Measurements from ENCODE around the gene B3GNT5.

GRCh38 chr3:183275418-183275817 lies 22.4 kb downstream of the B3GNT5 start:
- TF ChIP-seq POLR2AphosphoS5 (IDR thresholded peaks at IDR 0.05; ENCODE audit: insufficient read depth, low read depth, low read length) (no peak), CTCF (IDR thresholded peaks at IDR 0.05; ENCODE audit: extremely low read depth in 1 of 2, insufficient read depth in 1 of 2, low read depth in 1 of 2, low read length in 2 of 2) (no peak), POLR2A (IDR thresholded peaks at IDR 0.05; ENCODE audit: low read depth, low read length) (no peak), EZH2 (IDR thresholded peaks at IDR 0.05; ENCODE audit: borderline replicate concordance, low read depth, low read length, severe bottlenecking) (no peak), MAX (IDR thresholded peaks at IDR 0.05; ENCODE audit: insufficient read depth, insufficient read length) (no peak), GATA2 (IDR thresholded peaks at IDR 0.05; ENCODE audit: insufficient read depth, insufficient read length, low read depth, low read length) (no peak), MYC (IDR thresholded peaks at IDR 0.05; ENCODE audit: low read depth, low read length) (no peak)
